HepG2 (cell line): ENCODE data around the gene PLXNA3. TPM values are rescaled to one million over a fixed set of nuclear protein-coding genes. Genes with fewer than 3 reads are reported as not detected.
A peak's percentile ranks its signal among the peaks of the same experiment; 100 is the strongest.

Experiments
- BRD4 ChIP-seq: sonication (generic); formaldehyde crosslinking; IDR thresholded peaks from 2 replicates; pipeline ENCODE4 v1.4.0; 2020; ENCODE audit warnings: missing genetic modification reagents
- CBX5 ChIP-seq: sonication (generic); formaldehyde crosslinking; IDR thresholded peaks from 2 replicates; pipeline ENCODE4 v1.4.0; 2020; ENCODE audit warnings: missing genetic modification reagents, borderline replicate concordance
- FOSL2 ChIP-seq: sonication (generic); formaldehyde crosslinking; IDR thresholded peaks from 2 replicates; pipeline ENCODE4 v1.4.0; 2020; ENCODE audit warnings: missing genetic modification reagents
- GATA4 ChIP-seq: sonication (generic); IDR thresholded peaks from 2 replicates; pipeline ENCODE4 v1.6.1; 2016; ENCODE audit warnings: antibody characterized with exemption, low read depth, borderline replicate concordance
- KAT2B ChIP-seq: fragments of 150-350 bp; IDR thresholded peaks from 2 replicates; pipeline ENCODE4 v1.6.1; 2014; ENCODE audit warnings: low read depth, low read length, borderline replicate concordance
- NCOR1 ChIP-seq: fragments of 200-600 bp; sonication (generic); IDR thresholded peaks from 2 replicates; pipeline ENCODE4 v1.7.0; 2017; ENCODE audit warnings: antibody characterized with exemption, low read length, borderline replicate concordance
- RXRB ChIP-seq: IDR thresholded peaks from 2 replicates; pipeline ENCODE4 v1.6.1; 2016; ENCODE audit warnings: borderline replicate concordance, missing genetic modification reagents, missing compliant biosample characterization
- SIN3A ChIP-seq: IDR thresholded peaks from 2 replicates; pipeline ENCODE4 v1.6.1; 2011; ENCODE audit warnings: low read depth, mild to moderate bottlenecking, control low read depth, low read length, borderline replicate concordance
- ZBTB20 ChIP-seq: sonication (generic); formaldehyde crosslinking; IDR thresholded peaks from 2 replicates; pipeline ENCODE4 v1.8.1; 2023; ENCODE audit warnings: missing genetic modification reagents, low read depth, mild to moderate bottlenecking, borderline replicate concordance
- ZBTB38 ChIP-seq: sonication (generic); formaldehyde crosslinking; IDR thresholded peaks from 2 replicates; pipeline ENCODE4 v1.5.1; 2020; ENCODE audit warnings: mild to moderate bottlenecking, missing genetic modification reagents
- ZNF24 ChIP-seq: fragments of 450-650 bp; IDR thresholded peaks from 2 replicates; pipeline ENCODE4 v1.6.1; 2017; ENCODE audit warnings: antibody characterized with exemption, mild to moderate bottlenecking
- ZNF335 ChIP-seq: sonication (generic); formaldehyde crosslinking; IDR thresholded peaks from 2 replicates; pipeline ENCODE4 v1.4.0; 2020; ENCODE audit warnings: missing genetic modification reagents
- ZNF776 ChIP-seq: sonication (generic); formaldehyde crosslinking; IDR thresholded peaks from 2 replicates; pipeline ENCODE4 v1.4.0; 2020; ENCODE audit warnings: mild to moderate bottlenecking, missing genetic modification reagents
- ZZZ3 ChIP-seq: sonication (generic); formaldehyde crosslinking; IDR thresholded peaks from 2 replicates; pipeline ENCODE4 v1.4.0; 2020; ENCODE audit warnings: missing genetic modification reagents, mild to moderate bottlenecking, borderline replicate concordance
- polyA plus RNA-seq, 8 experiments: library from polyadenylated mRNA; depleted of rRNA in 3 of 8; stranded (reverse) in 7 of 8; unstranded in 1 of 8; fragments of >200 nt; fragmentation: Illumina TruSeq in 4 of 8; extraction: Trizol in 4 of 8; gene quantifications; 2 replicates each; pipeline versions ENCODE4 v1.2.1 to v1.2.3, GENCODE V29; 2011 to 2016; ENCODE audit warnings: low read depth in 4 of 8, missing spikeins in 1 of 8, mixed read lengths in 1 of 8; ENCODE audit not compliant: insufficient read depth in 1 of 8
- total RNA-seq, 5 experiments: library from RNA; depleted of rRNA; stranded (reverse); fragments of >200 nt; fragmentation: Illumina TruSeq; extraction: Trizol; gene quantifications; 2 replicates each; pipeline ENCODE4 v1.2.3, GENCODE V29; 2016; ENCODE audit warnings: low read depth in 1 of 5
- TF ChIP-seq, protein P1 (sequence below): sonication (generic); formaldehyde crosslinking; IDR thresholded peaks from 2 replicates; pipeline ENCODE4 v1.8.1; 2022; ENCODE audit warnings: mild to moderate bottlenecking, missing genetic modification reagents
- TF ChIP-seq, protein P2 (sequence below): sonication (generic); formaldehyde crosslinking; IDR thresholded peaks from 2 replicates; pipeline ENCODE4 v1.4.0; 2020; ENCODE audit warnings: missing genetic modification reagents
- TF ChIP-seq, protein P3 (sequence below): sonication (generic); formaldehyde crosslinking; conservative IDR thresholded peaks from 2 replicates; pipeline ENCODE4 v1.4.0; 2020; ENCODE audit warnings: missing genetic modification reagents
- TF ChIP-seq, protein P4 (sequence below): fragments of 450-650 bp; IDR thresholded peaks from 2 replicates; pipeline ENCODE4 v1.6.1; 2016
- TF ChIP-seq, protein P5 (sequence below): sonication (generic); formaldehyde crosslinking; IDR thresholded peaks from 2 replicates; pipeline ENCODE4 v1.4.0; 2020; ENCODE audit warnings: missing genetic modification reagents, low read depth, mild to moderate bottlenecking, borderline replicate concordance
- TF ChIP-seq, protein P6 (sequence below): sonication (generic); formaldehyde crosslinking; IDR thresholded peaks from 2 replicates; pipeline ENCODE4 v1.5.1; 2020; ENCODE audit warnings: mild to moderate bottlenecking, missing genetic modification reagents, borderline replicate concordance

The PLXNA3 gene
- total and polyA plus RNA-seq, 2 of the 13 experiments (the other 11 are each of a cell fraction or from before 2014, with no cell fraction given), result 5.8 to 20.6 TPM

DNA sequence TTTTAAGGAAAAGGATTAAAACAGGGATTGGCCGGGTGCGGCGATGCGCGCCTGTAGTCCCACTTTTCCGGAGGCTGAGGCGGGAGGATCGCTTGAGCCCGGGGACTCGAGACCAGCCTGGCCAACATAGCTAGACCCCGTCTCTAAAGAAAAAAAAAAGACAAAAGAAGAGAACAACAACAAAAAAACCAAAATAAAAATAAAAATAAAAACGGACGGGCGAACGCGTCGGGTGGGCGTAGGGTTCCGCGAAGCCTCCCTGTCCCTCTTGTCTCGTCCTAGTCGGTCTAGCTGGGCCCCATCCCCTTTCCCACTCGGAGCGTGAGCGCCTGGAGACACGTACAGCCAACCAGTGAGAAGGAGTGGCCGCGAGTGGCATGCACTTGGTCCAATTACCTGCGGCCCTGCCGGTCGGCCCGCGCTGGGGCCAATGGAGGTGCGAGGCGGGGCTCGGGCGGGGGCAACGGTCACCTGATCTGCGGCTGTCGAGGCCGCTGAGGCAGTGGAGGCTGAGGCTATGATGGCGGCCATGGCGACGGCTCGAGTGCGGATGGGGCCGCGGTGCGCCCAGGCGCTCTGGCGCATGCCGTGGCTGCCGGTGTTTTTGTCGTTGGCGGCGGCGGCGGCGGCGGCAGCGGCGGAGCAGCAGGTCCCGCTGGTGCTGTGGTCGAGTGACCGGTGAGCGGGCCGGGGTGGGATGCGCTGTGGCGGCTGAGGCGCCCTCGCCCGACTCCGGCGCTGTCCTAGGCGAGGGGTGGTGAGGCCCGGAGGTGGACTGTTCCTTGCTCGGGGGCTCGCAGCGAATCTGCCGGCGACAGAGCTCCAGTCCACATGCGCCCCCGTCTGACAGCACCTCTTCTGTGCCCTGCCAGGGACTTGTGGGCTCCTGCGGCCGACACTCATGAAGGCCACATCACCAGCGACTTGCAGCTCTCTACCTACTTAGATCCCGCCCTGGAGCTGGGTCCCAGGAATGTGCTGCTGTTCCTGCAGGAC lies 29.6 kb upstream of the PLXNA3 start, which contains the start of gene ATP6AP1 (continued):
- TF ChIP-seq, protein P1, sequence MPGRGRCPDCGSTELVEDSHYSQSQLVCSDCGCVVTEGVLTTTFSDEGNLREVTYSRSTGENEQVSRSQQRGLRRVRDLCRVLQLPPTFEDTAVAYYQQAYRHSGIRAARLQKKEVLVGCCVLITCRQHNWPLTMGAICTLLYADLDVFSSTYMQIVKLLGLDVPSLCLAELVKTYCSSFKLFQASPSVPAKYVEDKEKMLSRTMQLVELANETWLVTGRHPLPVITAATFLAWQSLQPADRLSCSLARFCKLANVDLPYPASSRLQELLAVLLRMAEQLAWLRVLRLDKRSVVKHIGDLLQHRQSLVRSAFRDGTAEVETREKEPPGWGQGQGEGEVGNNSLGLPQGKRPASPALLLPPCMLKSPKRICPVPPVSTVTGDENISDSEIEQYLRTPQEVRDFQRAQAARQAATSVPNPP (CRISPR knock-in tag), result no peak
- TF ChIP-seq, protein P2, sequence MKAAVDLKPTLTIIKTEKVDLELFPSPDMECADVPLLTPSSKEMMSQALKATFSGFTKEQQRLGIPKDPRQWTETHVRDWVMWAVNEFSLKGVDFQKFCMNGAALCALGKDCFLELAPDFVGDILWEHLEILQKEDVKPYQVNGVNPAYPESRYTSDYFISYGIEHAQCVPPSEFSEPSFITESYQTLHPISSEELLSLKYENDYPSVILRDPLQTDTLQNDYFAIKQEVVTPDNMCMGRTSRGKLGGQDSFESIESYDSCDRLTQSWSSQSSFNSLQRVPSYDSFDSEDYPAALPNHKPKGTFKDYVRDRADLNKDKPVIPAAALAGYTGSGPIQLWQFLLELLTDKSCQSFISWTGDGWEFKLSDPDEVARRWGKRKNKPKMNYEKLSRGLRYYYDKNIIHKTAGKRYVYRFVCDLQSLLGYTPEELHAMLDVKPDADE (CRISPR knock-in tag), result no peak
- TF ChIP-seq ZBTB20 (CRISPR knock-in tag), result no peak
- TF ChIP-seq ZNF335 (CRISPR knock-in tag), result no peak
- TF ChIP-seq, protein P3, sequence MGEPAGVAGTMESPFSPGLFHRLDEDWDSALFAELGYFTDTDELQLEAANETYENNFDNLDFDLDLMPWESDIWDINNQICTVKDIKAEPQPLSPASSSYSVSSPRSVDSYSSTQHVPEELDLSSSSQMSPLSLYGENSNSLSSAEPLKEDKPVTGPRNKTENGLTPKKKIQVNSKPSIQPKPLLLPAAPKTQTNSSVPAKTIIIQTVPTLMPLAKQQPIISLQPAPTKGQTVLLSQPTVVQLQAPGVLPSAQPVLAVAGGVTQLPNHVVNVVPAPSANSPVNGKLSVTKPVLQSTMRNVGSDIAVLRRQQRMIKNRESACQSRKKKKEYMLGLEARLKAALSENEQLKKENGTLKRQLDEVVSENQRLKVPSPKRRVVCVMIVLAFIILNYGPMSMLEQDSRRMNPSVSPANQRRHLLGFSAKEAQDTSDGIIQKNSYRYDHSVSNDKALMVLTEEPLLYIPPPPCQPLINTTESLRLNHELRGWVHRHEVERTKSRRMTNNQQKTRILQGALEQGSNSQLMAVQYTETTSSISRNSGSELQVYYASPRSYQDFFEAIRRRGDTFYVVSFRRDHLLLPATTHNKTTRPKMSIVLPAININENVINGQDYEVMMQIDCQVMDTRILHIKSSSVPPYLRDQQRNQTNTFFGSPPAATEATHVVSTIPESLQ, result no peak
- TF ChIP-seq RXRB (CRISPR knock-in tag), result no peak
- no peak for TF ChIP-seq ZNF24
- no peak for TF ChIP-seq SIN3A
- TF ChIP-seq, protein P4, sequence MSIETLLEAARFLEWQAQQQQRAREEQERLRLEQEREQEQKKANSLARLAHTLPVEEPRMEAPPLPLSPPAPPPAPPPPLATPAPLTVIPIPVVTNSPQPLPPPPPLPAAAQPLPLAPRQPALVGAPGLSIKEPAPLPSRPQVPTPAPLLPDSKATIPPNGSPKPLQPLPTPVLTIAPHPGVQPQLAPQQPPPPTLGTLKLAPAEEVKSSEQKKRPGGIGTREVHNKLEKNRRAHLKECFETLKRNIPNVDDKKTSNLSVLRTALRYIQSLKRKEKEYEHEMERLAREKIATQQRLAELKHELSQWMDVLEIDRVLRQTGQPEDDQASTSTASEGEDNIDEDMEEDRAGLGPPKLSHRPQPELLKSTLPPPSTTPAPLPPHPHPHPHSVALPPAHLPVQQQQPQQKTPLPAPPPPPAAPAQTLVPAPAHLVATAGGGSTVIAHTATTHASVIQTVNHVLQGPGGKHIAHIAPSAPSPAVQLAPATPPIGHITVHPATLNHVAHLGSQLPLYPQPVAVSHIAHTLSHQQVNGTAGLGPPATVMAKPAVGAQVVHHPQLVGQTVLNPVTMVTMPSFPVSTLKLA, result no peak
- TF ChIP-seq, protein P5, sequence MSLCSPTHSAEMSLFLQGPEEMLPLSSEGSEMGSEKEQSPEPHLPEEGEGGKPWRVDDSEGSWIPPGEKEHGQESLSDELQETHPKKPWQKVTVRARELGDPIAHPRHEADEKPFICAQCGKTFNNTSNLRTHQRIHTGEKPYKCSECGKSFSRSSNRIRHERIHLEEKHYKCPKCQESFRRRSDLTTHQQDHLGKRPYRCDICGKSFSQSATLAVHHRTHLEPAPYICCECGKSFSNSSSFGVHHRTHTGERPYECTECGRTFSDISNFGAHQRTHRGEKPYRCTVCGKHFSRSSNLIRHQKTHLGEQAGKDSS (CRISPR knock-in tag), result no peak
- TF ChIP-seq, protein P6, sequence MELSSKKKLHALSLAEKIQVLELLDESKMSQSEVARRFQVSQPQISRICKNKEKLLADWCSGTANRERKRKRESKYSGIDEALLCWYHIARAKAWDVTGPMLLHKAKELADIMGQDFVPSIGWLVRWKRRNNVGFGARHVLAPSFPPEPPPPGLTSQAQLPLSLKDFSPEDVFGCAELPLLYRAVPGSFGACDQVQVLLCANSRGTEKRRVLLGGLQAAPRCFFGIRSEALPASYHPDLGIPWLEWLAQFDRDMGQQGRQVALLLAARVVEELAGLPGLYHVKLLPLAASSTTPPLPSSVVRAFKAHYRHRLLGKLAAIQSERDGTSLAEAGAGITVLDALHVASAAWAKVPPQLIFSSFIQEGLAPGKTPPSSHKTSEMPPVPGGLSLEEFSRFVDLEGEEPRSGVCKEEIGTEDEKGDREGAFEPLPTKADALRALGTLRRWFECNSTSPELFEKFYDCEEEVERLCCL (CRISPR knock-in tag), result no peak
- no peak for TF ChIP-seq CBX5 (CRISPR knock-in tag)
- TF ChIP-seq BRD4, result 0 out of 2 replicates have a peak, but pooled peaks have one; percentile 48
- no peak for TF ChIP-seq ZZZ3
- no peak; the same call in 1 of the 2 replicates for TF ChIP-seq NCOR1
- TF ChIP-seq GATA4, result peak; percentile 25; the same call in 1 of the 2 replicates
- peak; percentile 59; the same call in 1 of the 2 replicates for TF ChIP-seq ZBTB38 (CRISPR knock-in tag)
- no peak for TF ChIP-seq KAT2B
- no peak for TF ChIP-seq ZNF776
- no peak for TF ChIP-seq FOSL2 (CRISPR knock-in tag)
